Smooth muscle cell (in vitro differentiated cells): Measurements from ENCODE around the gene HIPK3. TPM values are rescaled to one million over a fixed set of nuclear protein-coding genes. Genes with fewer than 3 reads are reported as not detected.

ENCODE experiments used
- DNase-seq: peaks from one replicate; lab custom pipeline; 2025; ENCODE audit not compliant: unreplicated experiment; lab: John Stamatoyannopoulos, UW
- H2AFZ ChIP-seq: fragments of 200-600 bp; sonication (generic); 2 replicates; pipeline ENCODE4 v1.6.0; 2016; ENCODE audit warnings: antibody characterized with exemption, low read depth, mild to moderate bottlenecking
- H3F3A ChIP-seq: fragments of 200-600 bp; sonication (generic); 2 replicates; pipeline ENCODE4 v1.6.0; 2017; ENCODE audit warnings: antibody characterized with exemption, low read depth
- H3K27ac ChIP-seq: fragments of 200-600 bp; sonication (generic); 2 replicates; pipeline ENCODE4 v1.5.1; 2016; ENCODE audit warnings: low read depth, mild to moderate bottlenecking
- H3K27me3 ChIP-seq: fragments of 200-600 bp; sonication (generic); 2 replicates; pipeline ENCODE4 v1.6.1; 2016; ENCODE audit warnings: low read depth, mild to moderate bottlenecking
- H3K36me3 ChIP-seq: fragments of 200-600 bp; sonication (generic); 2 replicates; pipeline ENCODE4 v1.5.1; 2016; ENCODE audit warnings: low read depth
- H3K4me1 ChIP-seq: fragments of 200-600 bp; sonication (generic); 2 replicates; pipeline ENCODE4 v1.5.1; 2016; ENCODE audit warnings: low read depth
- H3K4me2 ChIP-seq: fragments of 200-600 bp; sonication (generic); 2 replicates; pipeline ENCODE4 v1.6.0; 2016; ENCODE audit warnings: mild to moderate bottlenecking
- H3K4me3 ChIP-seq: fragments of 200-600 bp; sonication (generic); 2 replicates; pipeline ENCODE4 v1.5.1; 2016; ENCODE audit warnings: mild to moderate bottlenecking
- H3K79me2 ChIP-seq: fragments of 200-600 bp; sonication (generic); 2 replicates; pipeline ENCODE4 v1.6.0; 2016; ENCODE audit warnings: low read depth, mild to moderate bottlenecking
- H3K9ac ChIP-seq: fragments of 200-600 bp; sonication (generic); 2 replicates; pipeline ENCODE4 v1.6.0; 2016; ENCODE audit warnings: low read depth
- H3K9me3 ChIP-seq: fragments of 200-600 bp; sonication (generic); replicated peaks from 2 replicates; pipeline ENCODE4 v1.5.1; 2016; ENCODE audit warnings: low read depth
- H4K20me1 ChIP-seq: fragments of 200-600 bp; sonication (generic); 2 replicates; pipeline ENCODE4 v1.6.0; 2016; ENCODE audit warnings: low read depth
- WGBS: methylation state at CpG from one replicate; pipeline ENCODE4 v1.1.7; 2016; ENCODE audit warnings: low lambda C conversion rate; 5-methylcytosine and 5-hydroxymethylcytosine counted together
- polyA plus RNA-seq: library from polyadenylated mRNA; unstranded; fragments of >200 nt; fragmentation: Nextera tagmentation; extraction: Ambion mirVana; gene quantifications from 2 replicates; pipeline ENCODE4 v1.2.1, GENCODE V29; 2016
- total RNA-seq: library from RNA; depleted of rRNA; stranded (reverse); fragments of >200 nt; gene quantifications from 2 replicates; pipeline ENCODE4 v1.2.3, GENCODE V29; 2014
- TF ChIP-seq, protein P1 (sequence below): fragments of 200-600 bp; sonication (generic); IDR thresholded peaks from 2 replicates; pipeline ENCODE4 v1.5.1; 2017; ENCODE audit warnings: borderline replicate concordance, mild to moderate bottlenecking, antibody characterized with exemption; ENCODE audit not compliant: insufficient read depth, poor library complexity, severe bottlenecking

Gene HIPK3
- total and polyA plus RNA-seq, 2 experiments from 2014 or later: 15.3 to 80.0 TPM

- Histone ChIP-seq H3K9ac (no peak overlapping the region), H3K4me2 (no peak overlapping the region), H3K27ac (no peak overlapping the region), H3K79me2 (no peaks in the 10 kb centered on the region), H3K27me3 (no peaks in the 10 kb centered on the region), H4K20me1 (peaks cover 8% of the 10 kb centered on the region), H3F3A (no peaks in the 10 kb centered on the region), H2AFZ (no peak overlapping the region), H3K4me1 (no peaks in the 10 kb centered on the region), H3K4me3 (no peak overlapping the region), H3K9me3 (no peaks in the 10 kb centered on the region), H3K36me3 (peaks cover 9% of the 10 kb centered on the region)
- 69% methylated on average over 4 of the region's 4 CpGs for WGBS
- no peak for DNase-seq
- TF ChIP-seq, protein P1, sequence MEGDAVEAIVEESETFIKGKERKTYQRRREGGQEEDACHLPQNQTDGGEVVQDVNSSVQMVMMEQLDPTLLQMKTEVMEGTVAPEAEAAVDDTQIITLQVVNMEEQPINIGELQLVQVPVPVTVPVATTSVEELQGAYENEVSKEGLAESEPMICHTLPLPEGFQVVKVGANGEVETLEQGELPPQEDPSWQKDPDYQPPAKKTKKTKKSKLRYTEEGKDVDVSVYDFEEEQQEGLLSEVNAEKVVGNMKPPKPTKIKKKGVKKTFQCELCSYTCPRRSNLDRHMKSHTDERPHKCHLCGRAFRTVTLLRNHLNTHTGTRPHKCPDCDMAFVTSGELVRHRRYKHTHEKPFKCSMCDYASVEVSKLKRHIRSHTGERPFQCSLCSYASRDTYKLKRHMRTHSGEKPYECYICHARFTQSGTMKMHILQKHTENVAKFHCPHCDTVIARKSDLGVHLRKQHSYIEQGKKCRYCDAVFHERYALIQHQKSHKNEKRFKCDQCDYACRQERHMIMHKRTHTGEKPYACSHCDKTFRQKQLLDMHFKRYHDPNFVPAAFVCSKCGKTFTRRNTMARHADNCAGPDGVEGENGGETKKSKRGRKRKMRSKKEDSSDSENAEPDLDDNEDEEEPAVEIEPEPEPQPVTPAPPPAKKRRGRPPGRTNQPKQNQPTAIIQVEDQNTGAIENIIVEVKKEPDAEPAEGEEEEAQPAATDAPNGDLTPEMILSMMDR: no peak
Observed at GRCh38 chr11:33358150-33358831, 101.1 kb downstream of the HIPK3 start.

GRCh38 chr11:33360642-33361041 is 103.5 kb downstream of the HIPK3 start:
- WGBS: 88% methylated on average over 4 of the region's 4 CpGs
- H3K4me2 ChIP-seq: no peak overlapping the region
- TF ChIP-seq, protein P1: no peak
- no peaks in the 10 kb centered on the region for H3F3A ChIP-seq
- no peak overlapping the region for H3K4me3 ChIP-seq
- no peak overlapping the region for H2AFZ ChIP-seq
- H3K9me3 ChIP-seq: no peaks in the 10 kb centered on the region
- H3K9ac ChIP-seq: no peak overlapping the region
- no peak overlapping the region for H3K27ac ChIP-seq
- no peaks in the 10 kb centered on the region for H4K20me1 ChIP-seq
- no peaks in the 10 kb centered on the region for H3K79me2 ChIP-seq
- H3K27me3 ChIP-seq: no peaks in the 10 kb centered on the region
- no peak for DNase-seq
- no peaks in the 10 kb centered on the region for H3K4me1 ChIP-seq
- no peaks in the 10 kb centered on the region for H3K36me3 ChIP-seq

DNA sequence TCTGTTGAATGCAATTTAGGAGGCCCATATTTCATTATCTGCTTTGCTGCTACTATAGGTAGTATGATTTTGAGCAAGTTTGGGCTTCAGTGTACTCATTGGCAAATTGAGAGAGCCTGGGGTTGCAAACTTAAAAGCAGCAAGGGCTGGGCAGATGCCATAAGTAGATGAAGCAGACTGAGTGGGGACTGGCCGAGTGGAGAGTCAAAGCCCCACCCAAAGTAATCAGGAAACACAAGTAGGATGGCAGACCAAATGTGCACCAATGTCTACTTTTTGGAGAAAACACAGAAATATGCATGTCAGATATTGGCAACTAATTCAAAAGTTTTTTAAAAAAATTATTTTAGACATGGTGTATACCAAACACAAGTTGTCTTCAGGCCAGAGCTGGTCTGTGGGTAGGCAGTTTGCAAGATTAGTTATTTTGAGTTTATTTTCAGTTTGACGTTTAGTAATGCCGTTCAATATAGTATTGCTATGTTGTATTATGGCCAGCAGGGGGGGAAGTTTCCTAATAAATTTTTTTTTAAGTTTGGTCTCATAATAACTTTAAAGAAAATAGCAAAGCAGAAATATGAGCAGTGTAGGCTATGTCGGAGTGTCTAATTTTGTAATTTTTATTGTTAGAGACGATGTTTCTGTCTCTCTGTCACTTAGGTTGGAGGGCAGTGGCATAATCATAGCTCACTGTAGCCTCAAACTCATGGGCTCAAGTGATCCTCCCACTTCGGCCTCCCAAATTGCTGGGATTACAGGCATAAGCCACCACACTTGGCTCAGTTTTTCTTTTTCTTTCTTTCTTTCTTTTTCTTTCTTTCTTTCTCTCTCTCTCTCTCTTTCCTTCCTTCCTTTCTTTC is 105.1 kb downstream of the HIPK3 start:
- Histone ChIP-seq H3K9me3 (no peaks in the 10 kb centered on the region), H3K4me2 (no peak overlapping the region), H2AFZ (no peak overlapping the region), H3K4me3 (no peak overlapping the region), H3K79me2 (no peaks in the 10 kb centered on the region), H3F3A (no peaks in the 10 kb centered on the region), H3K27me3 (no peaks in the 10 kb centered on the region), H3K27ac (no peak overlapping the region), H3K4me1 (no peaks in the 10 kb centered on the region), H3K9ac (no peak overlapping the region), H4K20me1 (no peaks in the 10 kb centered on the region), H3K36me3 (no peaks in the 10 kb centered on the region)
- WGBS: 28% methylated on average over 6 of the region's 6 CpGs
- DNase-seq: no peak
- TF ChIP-seq, protein P1: peak; percentile 70
